Left renal cortex interstitium (tissue), 4 donors: ENCODE results near the gene SSTR5. TPM values are rescaled to one million over a fixed set of nuclear protein-coding genes. Genes with fewer than 3 reads are reported as not detected.
A peak's percentile ranks its signal among the peaks of the same experiment; 100 is the strongest.
"Not testable (repeated sequence)": the region's sequence is repeated elsewhere in the genome, so short reads cannot be mapped to it uniquely, and the experiment has no call there.

Experiments used
- DNase-seq, 4 donors: peaks; one replicate each; pipeline ENCODE4 v3.0.0-alpha.2; 2013; ENCODE audit warnings: low read depth in 4 of 4, low spot score in 2 of 4, missing footprints in 1 of 4
- polyA plus RNA-seq, 4 donors: library from polyadenylated mRNA; unstranded; fragments of 120-200 nt; gene quantifications; one replicate each; pipeline ENCODE4 v1.2.1, GENCODE V29; 2013; ENCODE audit not compliant: insufficient read length in 4 of 4

The SSTR5 gene
- polyA plus RNA-seq, 4 donors: 0.10 to 0.33 (median 0.29) TPM

DNA sequence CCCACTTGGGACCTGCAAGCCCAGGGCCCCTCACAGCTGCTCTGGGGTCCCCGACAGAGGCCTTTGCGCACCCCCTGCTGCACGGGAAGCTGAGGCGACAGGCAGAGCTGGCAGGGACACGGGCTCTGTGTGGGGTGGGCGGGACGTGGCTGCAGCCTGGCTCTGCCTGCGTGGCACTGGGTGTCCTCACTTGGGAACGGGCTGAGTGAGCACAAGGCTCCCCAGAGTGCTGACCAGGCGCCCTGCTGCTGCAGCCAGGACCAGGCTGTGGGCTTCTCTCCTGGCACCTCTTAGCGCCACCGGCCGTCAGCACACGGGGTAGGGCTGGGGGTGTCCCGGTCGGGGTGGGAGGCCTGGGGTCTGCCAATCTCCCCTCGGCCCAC lies 16.9 kb downstream of the SSTR5 start:
- DNase-seq: no peak

DNA sequence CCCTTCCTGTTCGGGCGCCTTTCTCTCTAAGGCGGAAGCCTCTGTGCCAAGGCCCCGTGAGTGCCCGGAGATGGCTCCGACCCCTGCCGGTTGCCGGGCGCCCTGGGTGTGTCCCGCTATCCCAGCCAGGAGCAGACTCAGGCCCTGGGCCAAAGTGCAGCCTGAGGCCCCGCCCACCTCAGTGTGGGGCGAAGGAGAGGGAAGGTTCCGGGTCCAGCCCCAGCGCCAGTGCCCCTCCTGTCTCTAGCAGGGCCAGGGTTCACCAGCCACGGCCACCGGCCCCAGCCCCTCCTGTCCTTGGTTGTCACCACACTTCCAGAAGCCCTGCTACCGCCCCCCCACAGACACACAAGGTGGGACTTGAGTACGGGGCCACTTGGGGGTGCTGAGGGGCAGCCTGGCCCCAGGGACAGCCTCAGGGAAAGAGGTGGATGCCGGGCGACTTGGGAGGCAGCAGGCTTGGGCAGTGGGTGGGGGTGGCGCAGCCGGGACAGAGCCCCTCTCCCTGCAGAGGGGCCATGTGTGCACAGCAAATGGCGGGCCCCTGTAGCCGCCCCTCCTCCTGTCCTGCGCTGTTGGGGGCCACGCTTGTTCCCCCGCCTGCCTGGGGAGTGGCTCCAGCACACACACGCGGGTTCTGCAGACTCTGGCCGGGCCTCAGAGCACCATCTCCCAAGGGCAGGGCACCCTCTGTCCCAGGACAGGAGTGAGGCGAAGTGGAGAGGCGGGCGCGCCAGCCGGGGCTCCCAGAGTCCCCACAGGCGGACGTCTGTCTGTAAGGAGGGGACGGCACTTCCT lies 17.5 kb downstream of the SSTR5 start:
- no peak for DNase-seq

DNA sequence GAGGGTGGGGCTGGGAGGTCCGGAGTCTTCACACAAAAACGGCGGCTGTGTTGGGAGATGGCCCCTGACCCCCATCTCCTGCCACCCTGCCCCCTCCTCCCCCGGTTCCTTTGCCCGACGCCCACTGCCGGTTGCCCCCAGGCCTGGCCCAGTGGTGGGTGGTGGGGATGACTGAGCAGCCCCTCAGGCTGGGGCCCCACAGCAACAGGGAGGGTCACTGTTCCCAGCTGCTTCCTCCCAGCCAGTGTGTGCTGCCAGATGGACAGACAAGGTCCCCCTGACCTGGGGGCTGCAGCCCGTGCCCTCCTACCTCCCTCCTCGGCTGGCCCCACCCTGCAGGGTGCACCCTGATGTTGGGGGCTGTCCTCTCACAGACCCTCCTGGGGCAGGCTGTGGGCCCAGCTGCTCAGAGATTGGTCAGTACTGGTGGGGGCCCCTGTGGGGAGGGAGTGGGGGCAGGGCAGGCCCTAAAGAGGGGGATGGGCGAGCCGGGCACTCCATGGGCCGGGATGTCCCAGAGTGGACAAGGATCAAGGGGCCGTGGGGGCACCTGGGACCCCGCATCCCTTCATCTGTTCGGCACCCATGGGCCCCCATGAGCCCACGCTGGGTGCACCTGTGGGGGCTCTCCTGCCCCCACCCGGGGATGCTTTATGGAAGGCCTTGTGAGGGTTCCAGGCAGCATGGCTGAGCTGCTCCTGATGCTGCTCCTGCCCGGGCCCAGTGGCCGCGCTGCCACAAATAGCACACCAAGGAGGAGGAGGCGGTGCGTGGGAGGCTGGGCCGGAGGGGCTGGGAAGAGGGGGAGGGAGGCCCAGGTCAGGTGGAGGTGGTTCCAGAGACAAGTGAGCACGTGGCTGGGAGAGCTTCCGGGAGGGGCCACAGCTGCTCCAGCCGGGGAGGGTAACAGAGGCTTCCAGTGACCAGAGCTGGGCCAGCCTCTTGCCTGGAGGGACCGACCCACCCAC lies 18.4 kb downstream of the SSTR5 start:
- peak in 2 of 4 donors; percentile 64 to 69 for DNase-seq

DNA sequence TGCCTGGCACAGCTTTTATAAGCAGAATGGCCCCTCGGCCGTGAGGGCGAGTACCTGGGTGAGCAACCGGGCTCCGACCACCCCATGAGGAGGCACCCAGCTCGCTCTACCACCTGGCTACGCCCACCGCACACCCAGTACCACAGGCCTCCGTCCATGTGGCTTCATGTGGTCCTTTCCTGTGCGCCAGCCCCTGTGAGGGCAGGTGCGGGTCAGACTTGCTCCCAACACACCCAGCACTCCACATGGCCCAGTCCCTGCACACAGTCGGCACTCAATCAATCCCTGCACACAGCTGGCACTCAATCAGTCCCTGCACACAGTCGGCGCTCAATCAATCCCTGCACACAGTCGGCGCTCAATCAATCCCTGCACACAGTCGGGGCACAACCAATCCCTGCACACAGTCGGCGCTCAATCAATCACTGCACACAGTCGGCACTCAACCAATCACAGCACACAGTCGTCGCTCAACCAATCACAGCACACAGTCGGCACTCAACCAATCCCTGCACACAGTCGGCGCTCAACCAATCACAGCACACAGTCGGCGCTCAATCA lies 19.5 kb downstream of the SSTR5 start:
- no peak for DNase-seq

DNA sequence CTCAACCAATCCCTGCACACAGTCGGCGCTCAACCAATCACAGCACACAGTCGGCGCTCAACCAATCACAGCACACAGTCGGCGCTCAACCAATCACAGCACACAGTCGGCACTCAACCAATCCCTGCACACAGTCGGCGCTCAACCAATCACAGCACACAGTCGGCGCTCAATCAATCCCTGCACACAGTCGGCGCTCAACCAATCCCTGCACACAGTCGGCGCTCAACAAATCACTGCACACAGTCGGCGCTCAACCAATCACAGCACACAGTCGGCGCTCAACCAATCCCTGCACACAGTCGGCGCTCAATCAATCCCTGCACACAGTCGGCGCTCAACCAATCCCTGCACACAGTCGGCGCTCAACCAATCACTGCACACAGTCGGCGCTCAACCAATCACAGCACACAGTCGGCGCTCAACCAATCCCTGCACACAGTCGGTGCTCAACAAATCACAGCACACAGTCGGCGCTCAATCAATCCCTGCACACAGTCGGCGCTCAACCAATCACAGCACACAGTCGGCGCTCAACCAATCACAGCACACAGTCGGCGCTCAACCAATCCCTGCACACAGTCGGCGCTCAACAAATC lies 20.2 kb downstream of the SSTR5 start:
- not testable (repeated sequence) for DNase-seq

DNA sequence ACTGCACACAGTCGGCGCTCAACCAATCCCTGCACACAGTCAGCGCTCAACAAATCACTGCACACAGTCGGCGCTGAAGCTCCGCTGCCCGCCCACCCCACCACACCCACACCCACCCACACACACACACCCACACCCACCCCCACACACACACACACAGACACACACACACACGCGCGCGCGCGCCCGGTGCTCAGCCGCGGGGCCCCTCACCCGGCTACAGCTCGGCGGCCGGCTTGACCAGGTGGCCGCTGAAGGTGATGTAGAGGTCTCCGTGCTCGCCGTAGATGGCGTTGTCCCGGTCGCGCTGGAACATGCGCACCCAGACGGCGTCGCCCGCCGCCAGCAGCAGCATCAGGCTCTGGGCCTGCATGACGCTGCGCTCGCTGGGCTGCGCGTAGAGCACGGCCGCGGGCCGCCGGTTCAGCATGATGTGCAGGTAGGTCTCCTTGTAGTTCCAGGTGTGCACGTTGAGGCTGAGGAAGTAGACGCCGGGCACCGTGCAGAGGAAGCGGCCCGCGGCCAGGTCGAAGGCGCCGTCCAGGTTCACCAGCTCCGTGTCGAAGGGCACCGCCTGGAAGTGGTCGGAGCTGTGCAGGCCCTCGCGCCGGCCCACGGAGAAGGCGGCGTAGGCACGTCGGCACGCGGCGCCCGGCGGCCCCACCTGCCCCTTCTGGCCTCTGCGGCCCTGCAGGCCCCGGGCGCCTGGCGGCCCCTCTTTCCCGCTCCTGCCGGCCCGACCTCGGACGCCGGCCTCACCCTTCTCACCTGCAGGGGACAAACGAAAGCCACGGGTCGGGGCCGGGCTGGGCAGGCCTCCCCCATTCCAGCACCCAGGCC lies 21.0 kb downstream of the SSTR5 start:
- no peak for DNase-seq

DNA sequence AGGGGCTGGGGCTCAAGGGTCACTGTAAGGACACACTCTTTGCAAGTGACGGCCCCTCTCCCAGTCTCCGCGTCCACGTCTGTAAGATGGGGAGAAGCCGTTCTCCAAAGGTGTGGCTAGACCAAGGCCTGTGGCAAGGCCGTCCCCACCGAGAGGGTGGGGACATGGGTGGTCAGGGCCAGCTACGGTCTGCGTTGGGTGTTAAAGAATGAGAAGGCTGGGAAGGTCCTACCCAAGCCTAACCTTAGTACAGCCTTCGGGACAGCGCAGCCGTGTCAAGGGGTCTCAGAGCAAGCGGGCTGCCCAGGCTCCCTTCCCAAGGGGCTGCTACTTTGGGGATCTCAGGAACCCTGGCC lies 21.6 kb downstream of the SSTR5 start:
- no peak for DNase-seq

DNA sequence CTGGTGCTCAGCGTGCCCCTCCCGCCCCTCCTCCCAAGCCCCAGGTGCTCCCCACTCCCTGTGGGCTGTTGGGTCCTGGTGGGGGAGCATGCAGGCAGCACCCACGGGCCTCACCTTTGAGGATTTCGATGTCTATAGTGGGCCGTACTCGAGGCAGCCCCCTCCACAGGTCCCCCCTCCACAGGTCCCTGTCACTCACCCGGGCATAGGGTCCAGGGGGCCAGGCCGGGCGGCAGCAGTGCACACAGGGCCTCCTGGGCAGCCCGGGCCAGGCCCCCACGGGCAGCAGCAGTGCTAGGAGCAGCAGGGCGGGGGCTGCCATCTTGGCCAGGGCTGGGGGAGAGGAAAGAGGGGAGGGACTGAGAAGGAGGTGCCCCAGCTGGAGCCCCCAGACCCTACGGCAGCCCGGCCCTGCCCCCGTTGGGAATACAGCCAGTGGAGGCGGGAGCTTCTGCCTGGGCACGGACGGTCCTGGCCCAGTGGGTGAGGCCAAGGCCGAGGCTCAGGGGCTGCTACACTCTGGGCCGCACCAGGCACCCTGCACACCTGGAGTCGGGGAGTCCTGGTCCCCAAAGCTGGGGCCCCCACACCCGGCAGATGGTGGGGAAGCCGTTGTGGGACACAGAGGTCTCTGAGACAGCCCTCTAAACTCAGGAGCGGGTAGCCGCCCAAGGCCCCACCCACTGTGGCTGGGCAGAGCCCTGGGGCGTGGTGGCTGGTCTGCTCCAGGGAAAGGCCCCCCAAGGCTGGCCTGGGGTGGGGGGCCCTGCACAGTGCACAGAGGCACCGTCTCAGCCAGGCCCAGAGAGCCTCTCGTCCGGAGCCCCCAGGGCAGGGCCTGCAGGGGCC lies 22.3 kb downstream of the SSTR5 start:
- no peak for DNase-seq

DNA sequence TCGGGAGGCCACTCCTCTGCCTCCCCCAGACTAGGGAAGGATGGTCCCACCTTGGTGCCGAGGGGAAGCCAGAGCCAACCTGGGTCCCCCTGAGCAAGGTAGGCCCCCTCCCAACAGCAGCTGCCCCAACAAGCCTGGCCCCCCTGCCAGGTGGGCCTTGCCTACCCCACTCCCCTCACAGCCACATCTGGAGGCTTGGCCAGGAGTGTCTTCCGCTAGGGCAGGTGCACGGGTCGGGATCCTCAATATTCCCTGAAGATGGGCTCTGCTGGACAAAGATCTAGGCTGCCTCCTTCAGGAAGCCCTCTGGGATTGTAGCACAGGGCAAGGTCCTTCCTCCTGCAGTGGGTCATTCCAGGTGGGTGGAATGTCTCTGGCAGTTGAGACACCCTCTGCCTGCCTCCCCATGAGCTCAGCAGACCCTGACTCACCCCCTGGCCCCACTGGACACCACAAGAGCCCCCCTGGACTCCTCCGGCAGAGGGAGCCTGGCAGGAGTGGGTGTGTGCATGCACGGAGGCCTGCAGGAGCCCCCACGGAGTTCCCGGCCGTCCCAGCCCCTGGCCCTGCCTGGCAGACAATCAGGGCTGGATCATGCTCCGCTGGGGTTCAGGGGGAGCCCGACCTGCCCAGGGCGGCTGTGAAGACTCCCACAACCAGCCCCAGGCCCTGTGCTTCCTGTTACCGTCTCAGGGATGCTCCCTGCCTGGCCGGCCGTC lies 23.1 kb downstream of the SSTR5 start:
- no peak for DNase-seq

DNA sequence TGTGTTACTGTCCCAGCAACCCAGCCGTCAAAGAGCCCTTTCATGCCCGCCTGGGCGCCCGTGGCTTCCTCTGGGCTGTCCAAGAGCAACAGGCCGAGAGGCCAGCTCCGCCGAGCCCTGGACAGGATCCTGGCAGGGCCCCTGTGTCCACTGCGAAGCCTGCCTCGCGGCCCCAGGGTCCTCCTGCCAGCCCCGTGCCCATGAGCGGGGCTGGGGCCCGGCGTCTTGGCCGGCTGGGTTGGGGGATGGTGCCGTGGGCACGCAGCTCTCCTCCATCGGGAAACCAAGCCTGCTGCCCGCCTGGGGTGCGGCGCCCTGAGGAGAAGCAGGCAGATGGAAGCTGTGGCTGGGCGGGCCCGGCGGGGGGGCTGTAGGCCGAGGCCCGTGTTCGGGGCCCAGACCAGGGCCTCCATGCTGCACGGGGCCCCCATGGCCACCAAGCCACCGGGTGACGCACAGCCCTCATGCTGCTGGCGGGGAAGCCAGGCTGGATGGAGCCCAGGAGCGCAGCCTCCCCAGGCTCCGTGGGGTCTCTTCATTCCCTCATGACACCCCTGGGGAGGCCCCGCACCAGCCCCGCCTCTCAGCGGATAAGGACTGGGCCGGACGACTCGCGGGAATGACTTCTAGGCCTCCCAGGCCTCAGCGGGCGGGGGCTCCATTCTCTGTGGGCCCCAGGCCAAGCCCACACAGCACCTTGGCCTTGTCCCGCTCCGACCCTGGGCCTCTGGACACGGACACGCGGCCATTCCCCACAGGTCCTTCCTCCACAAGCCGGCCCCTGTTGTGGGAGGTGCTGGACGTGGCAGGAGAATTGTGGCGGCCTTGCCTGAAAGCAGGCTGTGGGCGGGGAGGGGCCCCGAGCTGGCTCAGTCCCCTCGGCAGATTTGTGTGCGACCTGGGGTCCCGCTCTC lies 23.9 kb downstream of the SSTR5 start, which contains the start of gene C1QTNF8:
Gene C1QTNF8, minus strand, starts transcription at position 76 of the 914 bp plus-strand sequence. CDS start 1,322 bp downstream, outside the sequence.
- DNase-seq: no peak

DNA sequence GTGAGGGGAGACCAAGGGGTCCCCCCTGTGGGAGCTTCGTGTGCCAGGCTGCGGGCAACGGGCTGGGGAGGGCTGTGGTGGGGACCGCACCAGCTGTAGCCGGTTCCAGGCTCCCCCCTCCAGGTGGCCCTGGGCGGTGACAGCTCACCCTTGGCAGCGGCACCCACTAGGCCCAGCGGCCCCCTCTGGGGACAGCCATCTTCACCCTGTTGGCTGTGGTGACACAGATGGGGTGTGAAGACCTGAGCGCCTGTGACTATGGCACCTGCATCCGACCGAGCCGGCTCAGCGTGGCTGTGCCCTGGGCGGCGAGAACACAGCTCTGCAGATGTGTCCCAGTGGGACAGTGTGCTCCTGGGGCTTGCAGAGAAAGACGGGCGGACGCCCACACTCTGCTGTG lies 24.6 kb downstream of the SSTR5 start:
- no peak for DNase-seq

DNA sequence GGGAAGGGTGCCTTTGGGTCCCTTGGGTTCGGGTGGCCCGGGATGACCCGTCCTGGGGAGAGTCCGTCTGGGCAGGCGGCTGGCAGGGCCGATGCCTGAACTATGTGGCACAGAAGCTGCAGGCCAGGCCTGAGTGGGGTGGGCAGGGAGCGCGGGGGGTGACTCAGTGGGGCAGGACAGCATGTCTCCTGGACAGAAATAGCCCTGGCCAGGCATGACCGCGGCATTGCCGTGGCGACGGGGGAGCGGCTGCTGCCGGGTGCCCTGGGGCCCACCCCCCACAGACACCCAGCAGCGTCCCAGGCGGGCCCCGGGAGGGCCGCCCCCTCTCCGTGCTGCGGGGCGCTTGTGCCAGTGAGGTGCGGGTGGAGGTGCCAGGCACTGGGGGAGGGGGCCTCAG lies 25.3 kb downstream of the SSTR5 start:
- no peak for DNase-seq

DNA sequence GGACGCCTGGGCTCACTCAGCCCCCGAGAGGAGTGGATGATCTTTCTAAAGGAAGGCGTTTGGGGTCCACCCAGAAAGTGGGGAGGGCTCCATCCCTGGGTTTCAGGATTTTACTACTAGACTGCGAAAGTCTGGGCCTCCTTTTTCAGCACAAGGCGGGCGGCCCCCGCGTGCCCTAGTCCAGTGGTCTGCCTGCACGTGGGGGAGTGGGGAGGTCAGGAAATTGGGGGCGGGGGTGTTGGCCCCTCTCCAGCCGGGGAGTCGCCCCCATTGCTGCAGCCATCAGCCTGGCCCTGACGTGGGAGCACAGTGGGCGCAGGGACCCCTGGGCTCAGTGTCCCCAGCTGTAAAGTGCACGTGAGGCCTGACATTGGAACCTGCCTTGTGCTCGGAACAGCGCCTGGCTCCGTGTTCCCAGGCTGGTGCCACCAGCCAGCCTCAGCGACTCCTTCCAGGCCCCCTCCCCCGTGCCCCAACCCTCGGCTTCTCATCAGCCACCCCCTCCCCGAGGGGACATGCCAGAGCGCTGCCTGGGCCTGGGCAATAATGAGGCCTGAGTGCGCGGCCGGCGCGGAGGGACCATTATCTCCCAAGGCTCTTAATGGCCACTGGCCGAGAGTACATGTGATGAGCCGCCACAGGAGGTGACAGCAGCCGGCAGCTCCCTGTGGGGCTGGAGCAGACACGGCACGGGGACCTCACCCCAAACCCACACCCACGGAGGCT lies 25.9 kb downstream of the SSTR5 start:
- DNase-seq: no peak

DNA sequence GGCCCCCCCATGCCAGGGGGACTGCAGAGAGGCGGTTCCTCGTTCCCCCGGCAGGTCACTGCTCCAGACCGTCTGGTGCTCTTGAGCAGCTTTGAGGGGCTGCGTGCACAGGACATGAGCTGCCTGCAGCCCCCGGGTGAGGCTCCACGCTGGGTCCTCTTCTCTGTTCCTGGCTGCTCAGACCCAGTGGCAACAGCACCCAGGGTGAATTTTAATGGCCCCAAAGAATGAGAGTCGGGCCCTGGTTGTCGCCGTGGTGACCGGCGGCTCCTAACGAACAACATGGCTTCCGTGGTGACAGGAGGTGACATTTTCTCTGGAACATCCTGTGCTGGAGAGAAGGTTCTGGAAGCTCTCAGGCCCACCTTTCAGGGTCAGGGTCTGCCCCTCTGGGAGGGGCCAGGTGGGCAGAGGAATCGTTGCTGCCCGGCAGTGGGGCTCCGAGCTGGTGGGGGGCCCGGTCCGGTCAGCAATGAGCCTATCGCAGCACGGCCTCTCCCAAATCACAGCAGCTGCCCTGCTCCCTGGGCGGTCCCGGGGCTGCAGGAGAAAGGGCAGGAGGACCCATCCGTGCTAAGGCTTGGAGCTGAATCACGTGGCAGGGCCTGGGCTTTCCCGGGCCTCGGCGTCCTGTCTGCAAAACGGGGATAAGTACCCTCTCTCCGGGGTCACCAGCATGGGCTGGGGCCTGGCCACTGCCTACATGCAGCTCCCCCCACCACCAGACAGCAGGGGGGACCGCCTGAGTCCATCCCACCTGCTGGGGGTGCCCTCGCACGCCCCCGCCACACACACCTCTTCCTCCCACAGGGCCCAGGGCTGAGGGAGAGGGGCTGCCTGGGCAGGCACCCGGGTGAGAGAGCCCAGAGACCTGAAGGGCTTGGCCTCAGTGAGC lies 26.9 kb downstream of the SSTR5 start:
- DNase-seq: no peak

DNA sequence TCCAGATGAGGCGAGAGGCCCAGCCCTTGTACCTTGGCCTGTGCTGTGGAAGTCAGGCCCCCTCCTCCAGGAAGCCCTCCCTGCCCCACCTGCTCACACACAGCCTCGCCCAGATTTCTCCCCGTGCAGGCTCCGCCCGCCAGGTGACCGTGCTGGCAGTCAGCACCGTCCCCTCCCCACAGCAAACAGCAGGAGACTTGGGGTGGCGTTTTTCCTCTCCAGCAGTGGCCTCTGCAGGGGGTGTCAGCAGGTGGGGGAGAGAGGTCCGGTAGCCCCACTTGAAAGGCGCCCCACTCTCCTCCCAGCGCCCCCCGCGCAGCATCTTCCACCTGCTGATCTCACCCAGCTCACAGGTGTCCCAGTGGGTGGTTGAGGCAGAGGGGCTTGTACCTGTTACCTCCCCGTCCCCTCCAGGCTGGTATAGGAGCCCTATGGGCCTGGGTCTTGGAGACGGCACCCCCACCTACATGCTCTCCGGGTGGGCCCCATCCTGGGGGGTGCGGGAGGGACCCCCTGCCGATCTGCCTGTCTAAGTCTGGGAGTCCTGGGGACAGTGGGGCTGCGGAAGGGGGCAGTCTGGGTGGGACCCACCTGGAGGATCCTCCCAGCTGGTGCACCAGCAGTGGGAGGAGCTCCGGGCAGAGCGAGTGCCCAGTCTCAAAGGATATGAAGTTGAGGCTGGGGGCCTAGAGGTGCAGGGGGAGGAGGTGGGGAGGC lies 27.7 kb downstream of the SSTR5 start:
- DNase-seq: no peak
